ENCODE data around the gene CERKL.

GRCh38 chr2:181642086-181642485, 14.8 kb downstream of the CERKL start:
- TF ChIP-seq ZC3H4 (CRISPR knock-in tag; IDR thresholded peaks at IDR 0.05; ENCODE audit: borderline replicate concordance): no peak
- no peak for TF ChIP-seq CTCF (CRISPR knock-in tag; IDR thresholded peaks at IDR 0.05)
- no peak for TF ChIP-seq ZFP41 (CRISPR knock-in tag; IDR thresholded peaks at IDR 0.05; ENCODE audit: borderline replicate concordance)
- no peak for TF ChIP-seq GABPA (IDR thresholded peaks at IDR 0.05; ENCODE audit: low read depth, low read length)
- no peak for TF ChIP-seq GABPA (CRISPR knock-in tag; IDR thresholded peaks at IDR 0.05; ENCODE audit: low read depth)
- no peak for TF ChIP-seq ZNF232 (CRISPR knock-in tag; IDR thresholded peaks at IDR 0.05; ENCODE audit: borderline replicate concordance)
- no peak for TF ChIP-seq NAIF1 (CRISPR knock-in tag; IDR thresholded peaks at IDR 0.05; ENCODE audit: borderline replicate concordance)
- no peak for TF ChIP-seq BRCA1 (CRISPR knock-in tag; IDR thresholded peaks at IDR 0.05)
- no peak for TF ChIP-seq ZNF354B (CRISPR knock-in tag; IDR thresholded peaks at IDR 0.05)
- no peak for TF ChIP-seq ZNF616 (CRISPR knock-in tag; IDR thresholded peaks at IDR 0.05; ENCODE audit: low read depth)
- TF ChIP-seq FOXK1 (CRISPR knock-in tag; IDR thresholded peaks at IDR 0.05; ENCODE audit: borderline replicate concordance, low read depth): no peak
- TF ChIP-seq TBP (CRISPR knock-in tag; IDR thresholded peaks at IDR 0.05): no peak
- TF ChIP-seq TRAFD1 (CRISPR knock-in tag; IDR thresholded peaks at IDR 0.05; ENCODE audit: borderline replicate concordance): no peak
- TF ChIP-seq ZNF121 (CRISPR knock-in tag; IDR thresholded peaks at IDR 0.05): no peak
- TF ChIP-seq YY1 (IDR thresholded peaks at IDR 0.05; ENCODE audit: insufficient read depth, insufficient replicate concordance, low read depth, low read length): no peak
